ENCODE data around the gene DNLZ.
A peak's percentile ranks its signal among the peaks of the same experiment; 100 is the strongest.

DNLZ gene

DNA sequence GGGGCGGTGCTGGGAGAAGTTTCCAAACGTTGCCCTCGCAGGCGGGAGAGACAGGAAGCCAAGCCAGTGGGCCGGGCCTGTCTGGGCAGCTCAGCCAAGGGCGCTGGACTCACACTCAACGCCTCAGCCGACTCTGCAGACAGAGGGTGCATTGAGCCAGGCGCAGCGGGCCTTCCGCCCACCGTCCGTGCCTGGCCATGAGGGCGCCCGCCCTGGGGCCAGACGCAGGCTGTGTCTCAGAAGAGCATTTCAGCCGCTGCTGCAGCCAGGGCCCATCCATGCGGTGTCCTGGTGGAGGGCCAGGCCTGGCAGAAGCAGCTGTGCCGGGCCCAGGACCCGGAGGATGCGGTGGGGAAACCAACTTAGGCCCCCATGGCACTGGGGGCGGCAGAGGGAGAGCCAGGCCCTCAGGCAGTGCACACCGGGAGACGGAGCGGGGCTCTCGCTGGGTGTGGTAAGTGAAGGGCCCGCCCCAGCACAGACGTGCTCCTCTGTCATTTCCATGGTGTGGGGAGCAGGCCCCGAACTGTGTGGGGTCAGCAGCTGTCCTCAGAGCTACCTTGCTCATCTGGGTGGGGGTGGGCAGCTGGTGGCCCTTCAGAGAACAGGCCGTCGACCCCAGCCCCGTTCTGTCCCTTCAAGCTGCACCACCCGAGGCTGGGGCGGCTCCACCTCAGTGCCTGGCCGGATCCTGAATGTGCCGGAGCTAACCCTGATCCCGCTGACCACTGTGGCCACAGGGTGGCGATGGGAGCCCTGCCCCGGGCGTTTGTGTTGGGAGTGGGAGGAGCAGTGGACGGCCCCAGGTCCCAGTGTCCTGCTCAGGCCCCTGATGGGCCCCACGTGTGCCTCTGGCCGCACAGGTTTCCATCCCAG is 18.0 kb downstream of the DNLZ start:
- no peak for DNase-seq (ENCODE audit: low read depth in 3 of 3, low spot score in 1 of 3)

DNA sequence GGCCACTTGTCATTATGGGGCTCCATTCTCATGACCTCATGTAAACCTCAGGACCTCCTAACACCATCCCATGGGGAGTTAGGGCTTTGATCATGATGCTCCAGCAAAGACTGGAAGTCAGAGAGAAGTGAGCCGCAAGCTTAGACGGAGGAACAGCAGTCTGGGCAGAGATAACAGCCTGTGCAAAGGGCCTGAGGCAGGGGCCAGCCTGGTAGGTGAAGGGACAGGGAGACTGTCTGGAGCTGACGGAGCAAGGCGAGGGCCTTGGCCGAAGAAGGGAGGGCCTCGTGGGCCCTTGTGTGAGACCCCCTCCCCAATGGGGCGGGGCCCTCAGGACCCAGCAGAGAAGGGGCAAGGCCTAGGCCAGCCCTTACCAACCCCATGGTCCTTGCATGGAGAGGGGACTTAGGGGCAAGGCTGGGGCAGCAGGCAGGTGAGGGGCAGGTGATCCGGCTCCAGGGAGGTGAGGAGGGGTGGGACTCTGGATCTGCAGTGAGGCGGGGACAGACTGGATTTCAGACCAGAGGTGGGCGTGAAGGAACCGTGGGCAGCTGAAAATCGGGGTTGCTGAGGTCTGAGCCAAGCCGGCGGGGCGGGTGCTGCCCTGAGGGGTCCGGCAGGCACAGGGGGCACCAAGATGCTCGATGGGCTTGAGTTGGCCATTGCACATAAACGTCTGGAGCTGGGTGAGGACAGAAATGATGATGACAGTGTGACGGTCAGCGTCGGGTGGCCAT is 18.8 kb downstream of the DNLZ start:
- no peak for DNase-seq (ENCODE audit: low read depth in 3 of 3, low spot score in 1 of 3)

DNA sequence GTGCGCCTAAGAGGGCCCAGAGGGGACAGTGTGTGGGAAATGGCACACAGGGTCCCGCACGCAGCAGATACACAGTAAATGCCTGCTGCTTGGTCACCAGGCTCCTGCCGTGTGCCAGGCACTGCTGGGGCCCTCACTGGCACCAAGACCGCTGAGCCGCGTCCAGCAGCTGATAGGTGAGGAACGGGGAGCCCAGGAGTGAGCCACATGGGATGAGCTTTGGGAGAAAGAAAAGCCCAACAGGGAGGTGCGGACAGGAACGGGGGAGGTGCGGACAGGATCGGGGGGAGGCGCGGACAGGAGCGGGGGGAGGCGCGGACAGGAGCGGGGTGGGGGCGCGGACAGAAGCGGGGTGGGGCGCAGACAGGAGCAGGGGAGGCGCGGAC is 19.7 kb downstream of the DNLZ start:
- DNase-seq (ENCODE audit: low read depth in 3 of 3, low spot score in 1 of 3), result no peak

DNA sequence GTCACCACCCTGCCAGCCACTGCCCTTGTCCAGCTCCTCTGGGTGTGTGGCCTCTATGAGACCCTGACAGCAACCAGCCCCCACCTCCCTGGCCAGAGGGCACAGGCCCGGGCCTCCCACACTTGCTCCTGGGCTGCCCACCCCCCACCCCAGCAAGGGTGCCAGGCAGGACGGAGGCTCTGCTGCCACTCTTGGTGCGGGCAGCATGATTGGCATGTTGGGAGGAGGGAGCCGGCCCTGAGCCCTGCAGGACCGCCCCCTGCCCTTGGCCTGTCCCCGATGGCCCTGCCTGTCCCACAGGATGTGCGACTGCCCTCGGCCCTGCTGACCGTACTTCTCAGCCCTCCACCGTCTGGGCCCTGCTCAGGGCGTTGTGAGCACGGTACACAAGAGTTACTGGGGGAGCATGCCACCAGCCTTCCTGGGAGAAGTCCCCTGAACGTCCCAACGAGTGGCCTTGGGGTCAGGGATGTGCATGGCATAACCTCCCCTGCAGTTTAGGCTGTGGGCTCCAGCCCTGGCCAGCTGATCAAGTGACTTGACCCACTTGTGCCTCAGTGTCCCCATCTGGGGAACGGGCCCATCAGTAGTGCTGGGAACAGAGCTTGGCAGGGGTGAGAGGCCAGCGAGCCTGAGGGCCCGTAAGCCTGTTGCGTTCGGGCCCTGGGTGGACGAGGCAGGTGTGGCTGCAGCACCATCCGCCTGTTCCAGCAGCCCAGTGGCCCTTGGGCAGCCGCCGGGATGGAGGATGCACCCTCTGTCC is 20.2 kb downstream of the DNLZ start:
- no peak for DNase-seq (ENCODE audit: low read depth in 3 of 3, low spot score in 1 of 3)

DNA sequence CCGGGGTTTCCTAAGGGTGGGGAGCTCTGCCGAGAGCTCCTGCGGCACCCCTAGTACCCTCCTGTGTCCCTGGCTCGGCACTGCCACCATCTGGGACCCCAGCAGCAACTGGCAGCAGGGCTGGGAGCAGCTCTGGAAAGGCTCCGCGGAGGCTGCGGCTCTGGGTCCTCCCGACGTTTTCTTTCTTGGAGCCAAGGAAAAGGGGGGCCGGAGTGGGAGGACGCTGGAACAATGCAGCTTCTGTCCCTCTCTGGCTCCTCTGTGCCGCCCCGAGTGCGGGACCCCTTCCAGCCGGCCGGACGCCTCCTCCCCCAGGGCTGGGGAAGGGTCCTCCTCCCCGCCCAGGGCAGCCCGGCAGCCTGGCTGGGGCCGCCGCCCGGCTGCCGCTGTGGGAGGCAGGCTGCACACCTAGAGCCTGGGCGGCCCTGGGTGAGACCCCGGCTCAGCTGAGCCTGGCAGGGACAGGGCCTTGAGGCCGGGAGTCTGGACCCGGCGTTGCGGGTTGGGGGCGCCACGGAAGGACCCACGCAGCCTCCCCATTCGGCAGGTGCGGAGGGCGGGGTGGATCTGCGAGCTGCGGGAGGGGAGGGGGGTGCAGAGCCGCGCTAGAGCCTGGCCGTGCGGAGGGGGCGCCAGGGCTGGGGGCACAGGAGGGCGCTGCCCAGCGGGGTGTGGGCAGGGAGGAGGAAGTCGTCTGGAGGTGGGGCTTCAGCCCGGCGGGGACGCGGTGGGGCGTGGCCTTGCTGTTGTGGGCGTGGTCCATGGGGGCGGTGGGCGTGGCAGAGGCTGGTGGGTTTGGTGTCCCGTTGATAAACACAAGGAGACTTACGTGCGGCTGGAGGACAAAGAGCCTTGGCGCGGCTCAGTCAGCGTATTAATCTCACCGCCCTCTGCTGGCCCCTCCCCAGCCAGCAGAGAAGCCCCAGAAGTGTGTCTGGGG is 21.1 kb downstream of the DNLZ start:
- DNase-seq (ENCODE audit: low read depth in 3 of 3, low spot score in 1 of 3), result peak in 1 of 3 donors; percentile 54

DNA sequence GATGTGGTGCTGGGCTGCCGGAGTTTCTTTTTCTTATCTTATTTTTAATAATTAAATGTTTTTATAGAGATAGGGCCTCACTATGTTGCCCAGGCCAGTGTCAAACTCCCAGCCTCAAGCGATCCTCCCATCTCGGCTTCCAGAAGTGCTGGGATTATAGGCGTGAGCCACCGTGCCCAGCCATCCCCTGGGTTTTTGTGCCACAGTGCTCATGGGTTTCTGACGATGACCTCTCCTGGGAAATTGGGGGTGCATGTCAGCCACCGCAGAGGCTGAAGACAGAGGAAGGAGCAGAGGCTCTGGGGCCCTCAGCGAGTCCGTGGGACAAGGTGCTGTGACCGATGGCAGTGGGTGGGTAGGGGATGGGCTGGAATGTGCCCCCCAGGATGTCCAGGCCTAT is 21.8 kb downstream of the DNLZ start:
- DNase-seq (ENCODE audit: low read depth in 3 of 3, low spot score in 1 of 3), result no peak

DNA sequence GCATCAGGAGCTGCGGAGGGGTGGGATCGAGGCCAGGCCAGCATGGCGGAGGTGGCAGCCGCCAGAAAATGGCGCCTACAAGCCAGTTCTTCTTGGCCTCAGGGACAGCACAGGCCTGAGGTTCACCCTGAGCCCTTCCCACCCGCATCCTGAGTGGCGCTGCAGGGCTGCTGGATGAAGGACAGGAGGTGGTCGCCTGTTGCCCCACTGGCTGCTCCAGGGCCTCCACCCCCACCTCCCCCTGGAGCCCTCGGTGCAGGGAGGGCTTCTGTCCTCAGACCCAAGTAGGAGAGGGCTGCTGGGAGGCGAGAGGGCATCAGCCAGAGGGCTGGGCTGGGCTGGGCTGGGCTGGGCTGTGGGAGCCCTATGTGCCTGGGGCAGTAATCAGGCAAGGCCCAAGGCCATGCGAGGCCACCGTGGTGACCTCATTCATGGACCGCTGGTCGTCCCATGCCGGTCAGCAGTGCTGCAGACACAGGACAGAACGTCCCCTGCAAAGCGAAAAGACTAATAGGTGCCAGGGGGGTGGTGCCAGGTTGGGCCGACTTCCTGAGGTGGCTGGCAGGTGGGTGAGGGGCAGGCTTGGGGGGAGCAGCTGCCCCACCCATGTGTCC is 22.4 kb downstream of the DNLZ start:
- DNase-seq (ENCODE audit: low read depth in 3 of 3, low spot score in 1 of 3), result no peak

DNA sequence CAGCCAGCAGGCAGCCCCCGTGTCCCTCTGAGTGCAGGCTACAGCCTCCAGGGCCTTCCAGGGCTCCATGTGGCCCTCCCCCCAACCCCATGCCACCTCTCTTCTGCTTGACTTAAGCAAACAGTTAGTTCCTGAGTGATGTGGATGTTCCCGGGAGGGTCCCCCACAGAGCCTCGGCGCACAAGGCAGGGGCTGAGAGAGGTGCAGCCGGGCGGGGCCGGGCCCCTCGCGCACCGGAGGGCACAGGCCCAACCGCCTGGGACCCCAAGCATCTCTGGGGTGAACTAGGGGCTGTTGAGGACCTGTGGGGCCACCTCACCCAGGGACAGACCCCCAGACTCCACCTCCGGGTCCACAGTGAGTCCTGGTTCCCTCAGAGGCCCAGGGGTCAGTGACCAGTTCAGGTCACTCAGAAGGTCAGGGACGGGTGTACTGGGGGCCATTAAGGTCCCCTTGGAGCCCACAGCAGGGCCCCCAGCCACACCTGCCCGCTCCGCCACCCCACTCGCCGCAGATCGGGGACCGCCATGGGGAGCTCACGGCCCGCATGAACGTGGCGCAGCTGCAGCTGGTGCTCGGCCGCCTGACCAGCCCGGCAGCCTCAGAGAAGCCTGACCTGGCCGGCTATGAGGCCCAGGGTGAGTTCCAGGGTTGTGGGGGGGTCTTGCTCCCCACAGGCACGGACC is 23.0 kb downstream of the DNLZ start:
- DNase-seq (ENCODE audit: low read depth in 3 of 3, low spot score in 1 of 3), result no peak

DNA sequence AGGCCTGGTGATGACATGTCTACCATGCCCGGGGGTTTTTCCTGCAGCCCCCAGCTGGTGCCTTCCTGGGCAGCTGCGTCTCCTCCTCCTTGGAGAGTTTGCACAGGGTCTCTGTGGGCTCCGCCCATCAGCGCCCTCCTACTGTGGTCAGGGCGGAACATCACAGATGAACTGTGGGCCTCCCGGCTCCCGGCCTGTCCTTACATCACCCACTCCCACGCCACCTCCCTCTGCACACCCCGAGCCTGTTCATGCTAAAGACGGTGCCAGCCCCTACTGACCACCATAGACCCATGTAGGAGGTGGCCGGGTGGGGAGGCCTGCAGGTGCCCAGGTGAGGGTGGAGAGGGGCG is 23.6 kb downstream of the DNLZ start:
- DNase-seq (ENCODE audit: low read depth in 3 of 3, low spot score in 1 of 3), result no peak

DNA sequence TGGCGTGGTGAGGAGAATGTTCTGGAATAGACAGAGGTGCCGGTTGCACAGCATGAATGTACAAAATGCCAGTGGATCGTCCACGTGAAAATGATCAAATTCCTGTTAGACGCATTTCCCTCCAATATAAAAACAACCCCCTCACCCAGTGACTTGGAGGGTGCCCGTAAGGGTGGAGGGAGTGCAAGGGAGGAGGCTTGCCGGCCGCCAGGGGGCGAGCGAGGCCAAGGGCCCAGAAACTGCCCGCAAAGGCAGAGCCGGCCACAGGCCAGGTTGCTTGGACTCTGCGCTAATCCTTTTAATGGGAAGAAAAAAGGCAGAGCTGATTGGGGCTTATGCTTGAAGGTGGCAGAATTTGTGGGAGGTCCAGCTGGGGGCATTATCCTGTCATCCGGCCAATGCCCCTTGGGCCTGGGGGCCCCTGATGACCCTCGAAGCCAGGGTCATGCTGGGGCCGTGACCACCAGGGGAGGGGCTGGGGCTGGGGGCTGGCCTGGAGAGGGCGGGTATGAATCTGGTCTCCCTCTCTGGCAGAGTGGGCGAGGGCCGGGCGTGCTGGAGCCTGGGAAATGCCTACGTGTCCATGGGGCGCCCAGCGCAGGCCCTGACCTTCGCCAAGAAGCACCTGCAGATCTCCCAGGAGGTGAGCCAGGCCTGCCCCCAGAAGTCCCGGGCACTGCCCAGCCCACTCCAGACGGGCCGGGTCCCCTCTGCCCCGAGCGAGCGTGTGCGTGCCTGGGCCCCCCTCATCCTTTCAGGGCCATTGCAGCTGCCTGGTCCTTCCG is 24.2 kb downstream of the DNLZ start:
- DNase-seq (ENCODE audit: low read depth in 3 of 3, low spot score in 1 of 3), result no peak

DNA sequence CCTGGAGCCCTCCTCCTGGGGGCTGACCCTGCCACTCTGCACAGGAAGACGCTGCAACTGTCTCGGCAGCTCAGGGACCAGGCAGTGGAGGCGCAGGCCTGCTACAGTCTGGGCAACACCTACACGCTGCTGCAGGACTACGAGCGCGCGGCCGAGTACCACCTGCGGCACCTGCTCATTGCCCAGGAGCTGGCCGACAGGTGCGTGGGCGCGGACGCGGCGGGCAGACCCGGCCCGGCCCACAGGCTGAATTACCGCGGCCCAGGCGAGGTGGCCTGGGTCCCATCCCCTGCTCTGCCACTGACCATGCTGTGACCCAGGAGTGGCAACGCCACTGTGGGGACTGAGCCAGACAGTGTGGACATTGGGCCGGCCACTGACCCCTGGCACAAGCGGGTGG is 25.0 kb downstream of the DNLZ start:
- DNase-seq (ENCODE audit: low read depth in 3 of 3, low spot score in 1 of 3), result no peak

DNA sequence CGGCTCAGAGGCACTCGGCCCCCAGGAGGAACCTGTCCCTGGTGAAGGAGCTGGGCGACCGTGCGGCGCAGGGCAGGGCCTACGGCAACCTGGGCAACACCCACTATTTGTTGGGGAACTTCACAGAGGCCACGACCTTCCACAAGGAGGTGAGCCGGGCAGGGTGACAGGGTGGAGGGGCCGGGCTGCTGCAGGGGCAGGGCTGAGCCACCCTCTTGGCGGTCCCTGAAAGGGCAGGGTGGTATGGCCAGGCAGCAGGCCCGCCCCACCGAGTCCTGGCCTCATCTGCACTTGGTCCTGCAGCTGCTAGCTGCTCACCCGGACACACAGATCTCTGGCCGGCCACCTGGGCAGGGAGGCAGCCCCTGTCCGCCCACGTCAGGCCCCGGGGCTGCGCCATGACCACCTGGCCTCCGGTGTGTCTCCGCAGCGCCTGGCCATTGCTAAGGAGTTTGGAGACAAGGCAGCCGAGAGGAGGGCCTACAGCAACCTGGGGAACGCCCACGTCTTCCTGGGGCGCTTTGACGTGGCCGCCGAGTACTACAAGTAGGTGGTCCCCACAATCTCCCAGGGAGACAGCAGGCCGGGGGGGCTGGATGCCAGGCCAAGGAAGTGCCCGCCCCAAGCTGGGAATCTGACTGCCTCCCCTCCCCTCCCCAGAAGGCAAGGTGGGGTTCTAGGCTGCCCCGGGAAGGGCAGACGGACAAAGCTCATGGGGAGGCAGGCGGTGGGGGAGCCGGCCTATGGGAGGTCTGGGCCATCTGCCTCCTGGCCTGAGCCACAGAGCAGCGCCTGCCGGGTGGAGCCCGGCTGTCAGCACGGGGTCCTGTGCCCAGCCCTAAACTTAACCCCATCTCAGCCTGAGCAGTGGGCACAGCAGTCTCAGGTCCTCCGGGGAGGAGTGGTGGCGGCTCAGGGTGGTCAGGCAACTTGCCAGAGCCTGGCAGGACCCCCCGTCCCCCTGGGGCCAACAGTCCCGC is 25.8 kb downstream of the DNLZ start:
- no peak for DNase-seq (ENCODE audit: low read depth in 3 of 3, low spot score in 1 of 3)

DNA sequence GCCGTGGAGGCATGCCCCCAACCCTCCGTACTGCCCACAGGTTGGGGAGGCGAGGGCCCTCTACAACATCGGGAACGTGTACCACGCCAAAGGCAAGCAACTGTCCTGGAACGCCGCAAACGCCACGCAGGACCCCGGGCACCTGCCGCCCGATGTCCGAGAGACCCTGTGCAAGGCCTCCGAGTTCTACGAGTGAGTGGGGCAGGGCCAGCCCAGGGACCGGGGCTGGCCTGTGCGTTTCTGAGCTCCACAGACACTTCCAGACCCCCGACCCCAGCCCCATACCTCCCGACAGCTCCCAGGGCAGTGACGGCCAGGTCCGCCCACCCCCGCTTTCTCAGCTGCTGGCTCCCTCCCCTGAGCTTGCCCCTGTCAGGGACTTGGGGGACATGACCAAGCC is 26.7 kb downstream of the DNLZ start:
- DNase-seq (ENCODE audit: low read depth in 3 of 3, low spot score in 1 of 3), result no peak

DNA sequence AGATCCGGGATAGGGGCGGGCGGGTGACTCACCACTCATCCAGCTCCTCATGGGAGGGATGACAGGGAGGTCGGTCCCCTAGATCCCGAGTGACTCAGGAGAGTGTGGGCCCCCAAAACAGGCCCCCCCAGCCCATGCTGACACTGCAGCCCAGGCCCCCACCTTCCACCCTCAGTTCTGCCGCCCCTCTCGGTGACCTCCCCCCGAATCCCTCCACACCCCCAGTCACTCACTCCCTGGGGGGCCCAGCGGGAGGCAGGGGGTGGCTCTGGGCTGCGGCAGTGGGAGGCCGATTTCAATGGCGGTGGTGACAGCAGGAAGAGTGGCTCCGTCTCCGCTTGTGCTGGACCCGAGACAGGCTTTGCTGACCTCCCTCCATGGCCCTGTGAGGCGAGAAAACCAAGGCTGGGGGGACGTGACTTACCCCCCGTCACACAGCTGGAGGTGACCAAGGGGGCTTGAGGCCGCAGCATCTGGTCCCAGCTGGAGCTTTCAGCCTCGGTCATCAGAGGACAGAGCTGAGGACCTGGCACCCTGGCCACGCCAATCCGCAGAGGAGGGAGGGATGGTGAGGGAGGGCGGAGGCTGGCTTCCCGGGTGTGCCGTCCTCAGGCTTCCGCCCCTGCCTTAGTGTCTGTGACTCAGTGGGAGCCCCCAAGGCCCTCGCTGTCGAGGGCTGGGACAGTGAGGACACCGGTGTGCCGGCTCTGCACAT is 27.2 kb downstream of the DNLZ start:
- no peak for DNase-seq (ENCODE audit: low read depth in 3 of 3, low spot score in 1 of 3)

DNA sequence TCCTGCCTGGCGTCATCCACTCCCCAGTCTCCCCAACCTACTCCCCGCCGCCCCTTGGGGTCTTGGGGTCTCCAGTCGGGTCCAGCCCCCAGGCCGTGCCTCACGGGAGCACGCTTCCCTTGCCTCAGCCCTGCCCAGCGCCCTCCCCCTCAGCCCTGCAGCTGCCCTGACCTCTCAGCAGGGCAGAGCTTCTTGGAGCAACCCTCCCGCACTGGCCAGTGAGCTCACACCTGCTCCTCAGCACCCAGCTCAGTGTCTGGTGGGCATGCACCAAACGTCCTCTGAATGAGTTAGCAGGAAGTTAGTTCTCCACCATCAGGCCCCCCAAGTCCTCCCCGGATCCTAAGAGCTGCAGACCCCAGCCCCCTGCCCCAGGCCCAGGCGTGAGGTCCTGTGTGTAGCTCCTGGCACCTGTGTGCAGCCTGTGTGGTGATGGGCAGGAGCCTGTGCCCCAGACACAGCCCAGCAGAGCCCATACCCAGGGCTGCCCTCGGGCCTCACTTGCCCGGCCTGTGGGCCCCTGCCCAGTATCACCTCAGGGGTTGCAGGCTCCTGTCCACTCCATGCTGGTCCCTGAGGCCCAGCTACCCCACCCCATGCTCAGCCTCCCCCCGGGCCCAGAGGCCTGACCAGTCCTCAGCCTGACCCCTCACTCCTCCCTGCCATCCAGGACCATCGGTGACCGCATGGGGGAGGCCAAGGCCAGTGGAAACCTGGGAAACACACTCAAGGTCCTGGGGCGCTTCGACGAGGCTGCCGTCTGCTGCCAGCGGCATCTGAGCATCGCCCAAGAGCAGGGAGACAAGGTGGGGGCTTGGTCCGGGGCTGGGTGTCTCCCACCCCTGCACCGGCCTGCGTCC is 28.0 kb downstream of the DNLZ start:
- DNase-seq (ENCODE audit: low read depth in 3 of 3, low spot score in 1 of 3), result no peak

DNA sequence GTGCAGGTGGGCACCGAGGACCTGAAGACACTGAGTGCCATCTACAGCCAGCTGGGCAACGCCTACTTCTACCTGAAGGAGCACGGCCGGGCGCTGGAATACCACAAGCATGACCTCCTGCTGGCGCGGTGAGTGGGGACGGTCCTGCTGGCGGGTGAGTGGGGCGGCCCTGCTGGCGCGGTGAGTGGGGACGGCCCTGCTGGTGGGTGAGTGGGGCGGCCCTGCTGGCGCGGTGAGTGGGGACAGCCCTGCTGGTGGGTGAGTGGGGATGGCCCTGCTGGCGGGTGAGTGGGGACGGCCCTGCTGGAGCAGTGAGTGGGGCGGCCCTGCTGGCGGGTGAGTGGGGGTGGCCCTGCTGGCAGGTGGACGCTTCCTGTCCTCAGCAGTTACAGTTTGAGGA is 29.0 kb downstream of the DNLZ start:
- DNase-seq (ENCODE audit: low read depth in 3 of 3, low spot score in 1 of 3), result no peak

Measured in stimulated activated CD4-positive, alpha-beta T cell treated with anti-CD3 and anti-CD28 coated beads, TNF-alpha, amount 100 ng/mL, for 1 hour (primary cell).